ENCODE data around the gene S100A14.

Gene S100A14

DNA sequence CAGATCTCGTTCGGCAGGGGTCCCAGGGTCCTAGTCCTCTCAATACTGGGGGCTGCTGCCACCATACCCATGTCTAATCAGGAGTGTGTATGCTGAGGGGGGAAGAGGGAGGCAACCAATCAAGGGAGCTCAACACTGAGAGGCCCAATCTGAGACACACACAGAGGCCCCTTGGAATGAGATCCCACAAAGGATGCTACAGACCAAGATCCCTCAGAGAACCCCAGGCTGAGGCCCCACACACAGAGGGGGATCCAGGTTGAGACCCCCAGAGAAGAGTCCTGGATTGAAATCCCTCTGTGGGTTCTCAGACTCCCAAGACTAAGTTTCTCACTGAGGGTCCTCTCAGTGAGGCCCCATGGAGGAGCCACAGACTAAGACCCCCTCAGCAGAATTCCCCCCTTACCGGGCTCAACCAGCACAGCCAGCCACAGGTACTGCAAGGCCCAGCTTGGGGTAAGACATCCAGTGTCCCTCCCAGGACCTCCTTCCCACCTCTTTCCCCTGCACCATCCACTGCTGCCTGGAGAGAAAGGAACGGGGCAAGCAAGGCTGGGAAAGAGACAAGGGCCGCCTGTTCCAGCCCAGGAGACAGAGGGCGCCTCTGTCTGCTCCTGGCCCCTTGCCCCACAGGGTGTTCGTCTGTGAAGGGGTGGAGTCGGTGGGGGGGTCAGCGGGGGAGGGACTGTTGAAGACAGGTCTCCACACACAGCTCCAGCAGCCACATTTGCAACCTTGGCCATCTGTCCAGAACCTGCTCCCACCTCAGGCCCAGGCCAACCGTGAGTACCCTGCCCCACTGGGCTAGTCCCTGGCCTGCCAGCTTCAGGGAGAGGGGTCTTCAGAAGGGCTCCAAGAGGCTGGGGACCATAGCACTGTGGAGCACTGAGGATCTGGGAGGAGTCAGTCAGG lies 11.8 kb upstream of the S100A14 start, which contains the start of gene S100A1:
S100A1 (plus strand) TSS at position 720 of the 912 bp plus-strand sequence. CDS start 2,088 bp downstream, outside the sequence.
- Histone ChIP-seq H3K4me1 (ENCODE audit: control insufficient read depth in 2 of 2, insufficient read depth in 1 of 2, low read depth in 1 of 2, low read length in 2 of 2) (peaks cover 12 to 13% of the 10 kb centered on the region in 2 donors), H2BK5ac (ENCODE audit: low read length) (peak within 1 kb of the TSS; percentile 67), H2BK12ac (ENCODE audit: low read length) (peak within 1 kb of the TSS; percentile 68), H3K27me3 (ENCODE audit: control insufficient read depth in 3 of 3, insufficient read depth in 3 of 3, low read depth in 1 of 3, low read length in 3 of 3) (no peaks in the 10 kb centered on the region), H3K9me3 (replicated peaks in 1 of 2; ENCODE audit: control insufficient read depth in 2 of 2, insufficient read depth in 1 of 2, low read depth in 1 of 2, low read length in 2 of 2) (no peaks in the 10 kb centered on the region), H3K36me3 (replicated peaks in 1 of 2; ENCODE audit: control insufficient read depth in 2 of 2, insufficient read depth in 2 of 2, low read length in 2 of 2) (peaks cover 0 to 19% of the 10 kb centered on the region in 2 donors), H3K18ac (ENCODE audit: low read length) (peak within 1 kb of the TSS; percentile 97), H4K91ac (ENCODE audit: low read depth, low read length, poor library complexity) (no peak within 1 kb of the TSS), H3K4ac (ENCODE audit: low read length) (no peak within 1 kb of the TSS), H3K4me2 (ENCODE audit: insufficient read depth, low read length, poor library complexity, severe bottlenecking) (peak within 1 kb of the TSS; percentile 79), H3K4me3 (ENCODE audit: low read length in 2 of 2) (peak within 1 kb of the TSS; percentile 59 to 72), H2AFZ (ENCODE audit: low read length) (peak within 1 kb of the TSS; percentile 88), H3K23ac (ENCODE audit: low read depth, low read length, poor library complexity) (peak within 1 kb of the TSS; percentile 11), H3K79me1 (ENCODE audit: low read depth, low read length) (peaks cover 3% of the 10 kb centered on the region), H2AK5ac (ENCODE audit: low read depth, low read length) (peak within 1 kb of the TSS; percentile 76), H4K8ac (ENCODE audit: low read depth, low read length) (no peak within 1 kb of the TSS), H2BK120ac (ENCODE audit: low read depth, low read length) (peak within 1 kb of the TSS; percentile 78), H3K14ac (ENCODE audit: low read length) (no peak within 1 kb of the TSS), H3K27ac (replicated peaks; ENCODE audit: low read length) (peak within 1 kb of the TSS; percentile 85), H3K9ac (ENCODE audit: low read depth, low read length, poor library complexity) (peak within 1 kb of the TSS; percentile 1), H2BK15ac (ENCODE audit: low read length) (peak within 1 kb of the TSS; percentile 78)
- DNase-seq (ENCODE audit: low spot score) = no peak
- WGBS, 2 donors (ENCODE audit: extremely low coverage in 2 of 2, insufficient read length in 2 of 2, insufficient replicate concordance in 1 of 2) = no CpG with 5 or more reads among the region's 10 CpGs

DNA sequence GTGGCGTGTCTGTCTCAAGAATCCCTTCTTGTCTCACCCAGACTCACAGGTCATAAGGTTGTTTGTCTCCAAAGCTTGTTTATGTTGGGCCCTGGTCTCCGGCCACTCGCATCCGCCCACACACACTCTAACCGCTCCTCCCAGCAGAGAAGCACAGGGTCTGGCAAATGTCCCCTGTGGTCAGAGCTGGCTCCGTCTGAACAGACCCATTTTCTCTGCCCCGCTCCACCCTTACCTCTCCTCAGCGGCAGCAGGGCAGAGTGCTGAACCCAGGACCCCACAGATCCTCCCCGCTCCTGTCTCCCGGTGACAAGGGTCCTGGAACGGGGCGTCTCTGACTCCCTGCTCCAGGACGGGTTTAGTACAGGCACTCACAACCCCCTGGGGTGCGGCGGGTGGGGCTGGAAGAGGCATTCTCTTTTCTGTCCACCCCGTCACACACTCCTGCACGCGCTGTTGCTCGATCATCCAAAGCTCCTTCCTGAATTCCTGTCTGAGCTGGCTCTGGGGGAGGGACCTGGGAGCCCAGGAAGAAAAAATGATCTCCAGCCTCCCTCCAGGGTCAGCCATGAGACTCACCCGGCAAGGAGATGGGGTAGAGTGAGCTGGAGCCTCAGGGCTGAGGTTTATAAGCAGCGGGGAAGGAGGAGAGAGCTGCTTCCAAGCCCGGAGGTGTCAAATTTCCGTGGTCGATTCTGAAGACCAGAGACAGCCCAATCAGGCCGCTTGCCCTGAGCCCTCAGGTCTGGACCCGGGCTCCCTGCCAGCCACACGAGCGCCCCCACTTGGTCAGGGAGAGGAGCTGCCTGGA lies 11.0 kb upstream of the S100A14 start, which contains the start of gene S100A13:
S100A13 (minus strand) TSS at position 602 of the 811 bp plus-strand sequence. CDS start 1,033 bp downstream, outside the sequence.
- Histone ChIP-seq H3K14ac (ENCODE audit: low read length) (peak within 1 kb of the TSS; percentile 73), H2AK5ac (ENCODE audit: low read depth, low read length) (peak within 1 kb of the TSS; percentile 82), H3K4me1 (ENCODE audit: control insufficient read depth in 2 of 2, insufficient read depth in 1 of 2, low read depth in 1 of 2, low read length in 2 of 2) (peaks cover 12 to 13% of the 10 kb centered on the region in 2 donors), H2BK15ac (ENCODE audit: low read length) (peak within 1 kb of the TSS; percentile 78), H3K27ac (replicated peaks; ENCODE audit: low read length) (peak within 1 kb of the TSS; percentile 85), H3K4me3 (ENCODE audit: low read length in 2 of 2) (peak within 1 kb of the TSS; percentile 59 to 72), H3K4ac (ENCODE audit: low read length) (peak within 1 kb of the TSS; percentile 58), H2BK120ac (ENCODE audit: low read depth, low read length) (peak within 1 kb of the TSS; percentile 78), H2BK12ac (ENCODE audit: low read length) (peak within 1 kb of the TSS; percentile 68), H4K8ac (ENCODE audit: low read depth, low read length) (peak within 1 kb of the TSS; percentile 29), H3K27me3 (ENCODE audit: control insufficient read depth in 3 of 3, insufficient read depth in 3 of 3, low read depth in 1 of 3, low read length in 3 of 3) (no peaks in the 10 kb centered on the region), H3K4me2 (ENCODE audit: insufficient read depth, low read length, poor library complexity, severe bottlenecking) (peak within 1 kb of the TSS; percentile 79), H3K9ac (ENCODE audit: low read depth, low read length, poor library complexity) (peak within 1 kb of the TSS; percentile 82), H3K18ac (ENCODE audit: low read length) (peak within 1 kb of the TSS; percentile 97), H3K23ac (ENCODE audit: low read depth, low read length, poor library complexity) (peak within 1 kb of the TSS; percentile 11), H3K9me3 (replicated peaks in 1 of 2; ENCODE audit: control insufficient read depth in 2 of 2, insufficient read depth in 1 of 2, low read depth in 1 of 2, low read length in 2 of 2) (no peaks in the 10 kb centered on the region), H3K36me3 (replicated peaks in 1 of 2; ENCODE audit: control insufficient read depth in 2 of 2, insufficient read depth in 2 of 2, low read length in 2 of 2) (peaks cover 0 to 27% of the 10 kb centered on the region in 2 donors), H3K79me1 (ENCODE audit: low read depth, low read length) (peaks cover 3% of the 10 kb centered on the region), H4K91ac (ENCODE audit: low read depth, low read length, poor library complexity) (no peak within 1 kb of the TSS), H2AFZ (ENCODE audit: low read length) (peak within 1 kb of the TSS; percentile 88), H2BK5ac (ENCODE audit: low read length) (peak within 1 kb of the TSS; percentile 67)
- no CpG with 5 or more reads among the region's 28 CpGs for WGBS, 2 donors (ENCODE audit: extremely low coverage in 2 of 2, insufficient read length in 2 of 2, insufficient replicate concordance in 1 of 2)
- DNase-seq (ENCODE audit: low spot score) = peak; percentile 90

DNA sequence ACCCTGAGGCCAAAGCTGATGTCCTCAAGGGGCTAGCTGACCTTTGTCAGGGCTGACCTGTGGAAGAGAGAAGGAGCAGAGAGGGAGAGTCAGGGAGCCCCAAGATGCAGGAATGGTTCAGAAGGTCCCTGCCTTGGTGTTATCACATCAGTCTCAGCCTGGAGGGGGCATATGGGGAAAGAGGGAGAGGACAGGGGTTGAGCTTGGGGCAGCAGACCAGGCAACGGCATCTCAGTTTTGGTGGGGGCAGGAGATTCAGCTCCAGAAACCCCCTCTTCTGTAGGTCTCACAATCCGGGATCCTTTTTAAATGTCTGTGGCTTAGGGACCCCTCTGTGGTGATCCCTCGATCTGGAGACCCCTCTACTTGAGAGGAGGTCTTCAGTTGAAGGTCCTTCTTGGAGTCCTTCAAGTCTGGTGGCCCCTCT lies 10.4 kb upstream of the S100A14 start:
- no CpG with 5 or more reads among the region's 3 CpGs for WGBS, 2 donors (ENCODE audit: extremely low coverage in 2 of 2, insufficient read length in 2 of 2, insufficient replicate concordance in 1 of 2)
- peak overlapping the region in 1 of 2 donors; percentile 59 for H3K4me3 ChIP-seq (ENCODE audit: low read length in 2 of 2)
- H3K9me3 ChIP-seq (replicated peaks in 1 of 2; ENCODE audit: control insufficient read depth in 2 of 2, insufficient read depth in 1 of 2, low read depth in 1 of 2, low read length in 2 of 2) = no peaks in the 10 kb centered on the region

More for the DNA sequence above, 10.4 kb upstream of the S100A14 start:
- Histone ChIP-seq H2BK12ac (ENCODE audit: low read length) (peak overlapping the region; percentile 68), H4K91ac (ENCODE audit: low read depth, low read length, poor library complexity) (no peak overlapping the region), H3K27ac (replicated peaks; ENCODE audit: low read length) (no peak overlapping the region), H3K4me1 (ENCODE audit: control insufficient read depth in 2 of 2, insufficient read depth in 1 of 2, low read depth in 1 of 2, low read length in 2 of 2) (peaks cover 12 to 13% of the 10 kb centered on the region in 2 donors), H3K14ac (ENCODE audit: low read length) (peak overlapping the region; percentile 12), H2BK5ac (ENCODE audit: low read length) (no peak overlapping the region), H3K79me1 (ENCODE audit: low read depth, low read length) (peaks cover 3% of the 10 kb centered on the region), H2BK120ac (ENCODE audit: low read depth, low read length) (peak overlapping the region; percentile 77), H3K4me2 (ENCODE audit: insufficient read depth, low read length, poor library complexity, severe bottlenecking) (peak overlapping the region; percentile 79), H3K36me3 (replicated peaks in 1 of 2; ENCODE audit: control insufficient read depth in 2 of 2, insufficient read depth in 2 of 2, low read length in 2 of 2) (peaks cover 0 to 27% of the 10 kb centered on the region in 2 donors), H2BK15ac (ENCODE audit: low read length) (peak overlapping the region; percentile 78), H3K4ac (ENCODE audit: low read length) (peak overlapping the region; percentile 58), H3K27me3 (ENCODE audit: control insufficient read depth in 3 of 3, insufficient read depth in 3 of 3, low read depth in 1 of 3, low read length in 3 of 3) (no peaks in the 10 kb centered on the region), H3K9ac (ENCODE audit: low read depth, low read length, poor library complexity) (no peak overlapping the region), H3K18ac (ENCODE audit: low read length) (peak overlapping the region; percentile 97), H3K23ac (ENCODE audit: low read depth, low read length, poor library complexity) (no peak overlapping the region), H2AFZ (ENCODE audit: low read length) (peak overlapping the region; percentile 88), H2AK5ac (ENCODE audit: low read depth, low read length) (peak overlapping the region; percentile 82), H4K8ac (ENCODE audit: low read depth, low read length) (peak overlapping the region; percentile 29)
- DNase-seq (ENCODE audit: low spot score) = no peak
